Activated B cell treated with CpG ODN at 0.5 μM for 24 hours (primary cell): Measurements from ENCODE around the gene SELPLG. TPM values are rescaled to one million over a fixed set of nuclear protein-coding genes. Genes with fewer than 3 reads are reported as not detected.

ENCODE experiments used
- ATAC-seq: fragments of 200-7000 bp; cut with Tn5 transposase; one replicate; pipeline ENCODE4 v1.10.0; 2021; ENCODE audit warnings: low read depth, mild to moderate bottlenecking, moderate library complexity
- CTCF ChIA-PET: fragments of 350-600 bp; sonication (Branson Sonifier 250); formaldehyde crosslinking; loops from one replicate; lab custom pipeline; 2021; ENCODE audit warnings: antibody characterized with exemption; lab: Charles Lee
- POLR2A ChIA-PET: fragments of 350-600 bp; sonication (Branson Sonifier 250); formaldehyde crosslinking; loops from one replicate; lab custom pipeline; 2021; ENCODE audit warnings: antibody characterized with exemption; lab: Charles Lee
- DNase-seq: peaks from one replicate; pipeline ENCODE4 v3.0.0; 2022
- H3K27ac Mint-ChIP-seq: one replicate; pipeline ENCODE4 v1.8.0; 2020; ENCODE audit warnings: mixed read lengths
- H3K27me3 Mint-ChIP-seq: one replicate; pipeline ENCODE4 v1.8.0; 2021; ENCODE audit warnings: mixed read lengths
- H3K36me3 Mint-ChIP-seq: one replicate; pipeline ENCODE4 v1.8.0; 2021; ENCODE audit warnings: low read depth, mixed read lengths
- H3K4me1 Mint-ChIP-seq: one replicate; pipeline ENCODE4 v1.8.0; 2021; ENCODE audit warnings: mixed read lengths
- H3K4me3 Mint-ChIP-seq: one replicate; pipeline ENCODE4 v1.8.0; 2020; ENCODE audit warnings: mild to moderate bottlenecking, mixed read lengths
- H3K9me3 Mint-ChIP-seq: one replicate; pipeline ENCODE4 v1.8.0; 2020; ENCODE audit warnings: mixed read lengths
- CTCF ChIP-seq: fragments of 200-600 bp; IDR thresholded peaks from one replicate; pipeline ENCODE4 v1.8.0; 2022; ENCODE audit warnings: antibody characterized with exemption, mild to moderate bottlenecking
- intact Hi-C: fragments of 100-400 bp; cut with micrococcal nuclease; formaldehyde crosslinking; loops from one replicate; pipeline ENCODE4 v1.15.1; 2024
- total RNA-seq: library from RNA; stranded (reverse); gene quantifications from 2 replicates; pipeline ENCODE4 v1.2.3, GENCODE V29; 2022

SELPLG gene
- total RNA-seq, 1 donor from 2014 or later: 1.8 TPM

DNA sequence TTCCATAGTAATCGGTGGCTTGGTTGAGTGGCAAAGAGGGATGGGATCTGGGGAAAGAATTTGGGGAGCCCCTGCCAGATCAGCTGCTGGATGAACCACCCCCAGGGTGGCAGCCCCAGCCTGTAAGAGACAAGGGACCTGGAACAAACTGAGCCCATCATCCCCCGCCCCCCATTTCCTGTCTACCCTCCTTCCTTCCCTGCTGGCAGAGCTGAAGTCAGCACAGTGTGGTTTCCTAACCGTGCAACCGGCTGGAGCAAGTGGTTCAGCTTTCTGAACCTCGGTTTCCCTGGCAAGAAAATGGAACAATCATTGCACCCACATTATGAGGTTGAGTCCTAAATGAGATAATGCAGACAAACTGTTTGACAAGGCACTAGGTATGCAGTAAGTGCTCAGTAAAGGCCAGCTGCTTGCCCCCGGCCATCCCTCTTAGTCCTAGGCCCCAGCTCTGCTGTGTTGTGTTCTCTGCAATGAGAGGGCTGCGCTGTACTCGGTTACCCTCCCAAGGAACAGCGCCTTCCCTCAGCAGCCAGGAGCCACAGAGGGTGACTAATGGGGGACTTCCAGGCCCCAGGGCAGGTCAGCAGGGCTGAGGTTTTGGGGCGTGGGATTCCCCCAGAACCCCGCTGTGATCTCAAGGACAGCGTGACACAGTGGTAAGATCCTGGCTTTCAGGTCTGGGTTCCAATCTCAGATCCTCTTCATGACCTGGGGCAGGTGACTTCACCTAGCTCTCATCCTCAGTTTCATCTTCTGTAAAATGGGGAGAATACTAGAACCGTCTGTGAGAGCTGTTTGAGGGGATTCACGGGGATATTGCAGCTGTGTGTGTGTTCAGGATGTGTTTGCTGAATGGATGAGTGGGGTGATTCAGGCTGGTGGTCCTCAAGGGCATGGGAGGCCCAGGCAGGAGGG, 16.5 kb downstream of the SELPLG start:
- H3K4me1 Mint-ChIP-seq: peaks cover 76% of the 10 kb centered on the region
- CTCF ChIA-PET: interaction anchor here (0.6 to 11.2 kb wide), 28 partner anchors 8 to 1348 kb away, joined by 3 to 338 read pairs (median 5); partner anchors contain the start of genes ALKBH2, ISCU, SART3 and SELPLG
- peak; percentile 65 for DNase-seq

GRCh38 chr12:108616359-108616758, 17.3 kb downstream of the SELPLG start:
- ATAC-seq (no peak), DNase-seq (no peak)
- Mint-ChIP-seq H3K4me3 (peak overlapping the region; percentile 44), H3K27ac (peak overlapping the region; percentile 88), H3K27me3 (no peaks in the 10 kb centered on the region), H3K9me3 (no peaks in the 10 kb centered on the region), H3K36me3 (no peaks in the 10 kb centered on the region), H3K4me1 (peaks cover 76% of the 10 kb centered on the region)
- CTCF ChIA-PET: interaction anchor here (0.6 to 11.2 kb wide), 6 partner anchors 11 to 1349 kb away, joined by 3 to 338 read pairs (median 30); partner anchors contain the start of genes ISCU, SART3 and SELPLG
- POLR2A ChIA-PET: interaction anchor here (0.6 to 9.7 kb wide), 8 partner anchors 16 to 210 kb away, joined by 3 to 182 read pairs (median 34); partner anchors contain the start of genes ISCU, SART3 and SELPLG
- intact Hi-C loops: loop anchor here (2.0 to 5.0 kb wide), 4 partner anchors 102 to 624 kb away; partner anchors contain the start of genes ALKBH2, FICD and SSH1
- TF ChIP-seq CTCF: no peak

More for the DNA sequence above, 16.5 kb downstream of the SELPLG start:
- Mint-ChIP-seq H3K27me3 (no peaks in the 10 kb centered on the region), H3K4me3 (peak overlapping the region; percentile 44), H3K9me3 (no peaks in the 10 kb centered on the region), H3K27ac (peak overlapping the region; percentile 88), H3K36me3 (no peaks in the 10 kb centered on the region)
- no peak for TF ChIP-seq CTCF
- peak; percentile 85 for ATAC-seq
- POLR2A ChIA-PET: interaction anchor here (0.5 to 9.7 kb wide), 15 partner anchors 11 to 438 kb away, joined by 3 to 182 read pairs (median 5); partner anchors contain the start of genes ISCU, SART3, SELPLG and USP30
- intact Hi-C loops: loop anchor here (1.0 to 5.0 kb wide), 6 partner anchors 16 to 625 kb away; partner anchors contain the start of genes ALKBH2, FICD, SELPLG and SSH1

- Mint-ChIP-seq H3K9me3 (no peaks in the 10 kb centered on the region), H3K27me3 (no peaks in the 10 kb centered on the region), H3K4me3 (no peak overlapping the region), H3K4me1 (peaks cover 72% of the 10 kb centered on the region), H3K27ac (peak overlapping the region; percentile 88), H3K36me3 (no peaks in the 10 kb centered on the region)
- TF ChIP-seq CTCF: no peak
- CTCF ChIA-PET: interaction anchor here (5.9 to 11.2 kb wide), 3 partner anchors 21 to 49 kb away, joined by 38 to 338 read pairs (median 137); partner anchors contain the start of genes ISCU, SART3 and SELPLG
- POLR2A ChIA-PET: interaction anchor here (0.6 to 9.7 kb wide), 4 partner anchors 17 to 72 kb away, joined by 4 to 182 read pairs (median 116); partner anchors contain the start of genes ISCU, SART3 and SELPLG
- no peak for DNase-seq
- ATAC-seq: no peak
- intact Hi-C loops: loop anchor here (2.0 to 5.0 kb wide), 4 partner anchors 101 to 624 kb away; partner anchors contain the start of genes ALKBH2, FICD and SSH1
Observed at GRCh38 chr12:108615918-108616317, 17.8 kb downstream of the SELPLG start.

GRCh38 chr12:108614639-108615038, 19.1 kb downstream of the SELPLG start:
- Mint-ChIP-seq H3K4me1 (peaks cover 72% of the 10 kb centered on the region), H3K27me3 (no peaks in the 10 kb centered on the region), H3K27ac (peak overlapping the region; percentile 65), H3K36me3 (no peaks in the 10 kb centered on the region), H3K4me3 (no peak overlapping the region), H3K9me3 (no peaks in the 10 kb centered on the region)
- ChIA-PET POLR2A (interaction anchor here (0.6 to 9.7 kb wide), 5 partner anchors 10 to 54 kb away, joined by 4 to 182 read pairs (median 75); partner anchors contain the start of genes ISCU, SART3 and SELPLG), CTCF (interaction anchor here (1.9 to 11.2 kb wide), 3 partner anchors 19 to 50 kb away, joined by 6 to 338 read pairs (median 38); partner anchors contain the start of genes ISCU, SART3 and SELPLG)
- DNase-seq (no peak), ATAC-seq (no peak)
- TF ChIP-seq CTCF: no peak
- intact Hi-C loops: loop anchor here (5.0 kb wide), 3 partner anchors 243 to 622 kb away; partner anchors contain the start of genes ALKBH2 and SSH1
